SU-DHL-6 (cell line): ENCODE measurements around the gene RUNX1.

ENCODE experiments used
- H2AFZ ChIP-seq: fragments of 200-600 bp; sonication (generic); 2 replicates; pipeline ENCODE4 v1.6.1; 2014; ENCODE audit warnings: low read depth, mild to moderate bottlenecking, moderate library complexity, mixed read lengths, antibody characterized with exemption, low read length; ENCODE audit not compliant: severe bottlenecking
- H3F3A ChIP-seq: fragments of 200-600 bp; shearing (Covaris generic); 2 replicates; pipeline ENCODE4 v1.6.0; 2016; ENCODE audit warnings: antibody characterized with exemption, mild to moderate bottlenecking; ENCODE audit not compliant: insufficient read depth
- H3K27ac ChIP-seq: fragments of 200-600 bp; sonication (generic); 2 replicates; pipeline ENCODE4 v1.5.1; 2016; ENCODE audit warnings: low read depth, mild to moderate bottlenecking, low read length, moderate library complexity, mixed read lengths
- H3K27me3 ChIP-seq: fragments of 200-600 bp; sonication (generic), shearing (Covaris generic); 2 replicates; pipeline ENCODE4 v1.6.0; 2014; ENCODE audit warnings: mild to moderate bottlenecking, low read length
- H3K36me3 ChIP-seq: fragments of 200-600 bp; sonication (generic); 2 replicates; pipeline ENCODE4 v1.6.1; 2014; ENCODE audit warnings: mild to moderate bottlenecking, low read length, mixed read lengths
- H3K4me2 ChIP-seq: fragments of 300-600, 200-600 bp; shearing (Covaris generic), sonication (generic); 2 replicates; pipeline ENCODE4 v1.6.0; 2014; ENCODE audit warnings: low read length, low read depth, mild to moderate bottlenecking; ENCODE audit not compliant: poor library complexity, severe bottlenecking
- H3K4me3 ChIP-seq: fragments of 200-600 bp; sonication (generic); 2 replicates; pipeline ENCODE4 v1.5.1; 2014; ENCODE audit warnings: antibody characterized with exemption, low read length, mild to moderate bottlenecking, mixed read lengths; ENCODE audit not compliant: insufficient read depth, poor library complexity, severe bottlenecking
- H3K79me2 ChIP-seq: fragments of 200-600 bp; sonication (generic); 2 replicates; pipeline ENCODE4 v1.6.1; 2014; ENCODE audit warnings: mild to moderate bottlenecking, low read length, moderate library complexity; ENCODE audit not compliant: insufficient read depth
- H3K9ac ChIP-seq: fragments of 200-600 bp; sonication (generic); 2 replicates; pipeline ENCODE4 v1.7.0; 2014; ENCODE audit warnings: mild to moderate bottlenecking, low read length
- H3K9me2 ChIP-seq: fragments of 200-600 bp; sonication (generic); replicated peaks from 2 replicates; pipeline ENCODE4 v1.6.1; 2014; ENCODE audit warnings: low read length; ENCODE audit not compliant: insufficient read depth
- H3K9me3 ChIP-seq: fragments of 200-600 bp; sonication (generic); 2 replicates; pipeline ENCODE4 v1.6.1; 2014; ENCODE audit warnings: low read length, mixed read lengths; ENCODE audit not compliant: insufficient read depth
- H4K20me1 ChIP-seq: fragments of 200-600 bp; sonication (generic); 2 replicates; pipeline ENCODE4 v1.6.1; 2014; ENCODE audit warnings: low read depth, mild to moderate bottlenecking, antibody characterized with exemption, low read length, moderate library complexity, mixed read lengths
- EZH2phosphoT487 ChIP-seq: fragments of 200-600 bp; sonication (generic), shearing (Covaris generic); conservative IDR thresholded peaks from 2 replicates; pipeline ENCODE4 v1.6.1; 2018; ENCODE audit warnings: mild to moderate bottlenecking, antibody characterized with exemption, low read length, moderate library complexity, mixed read lengths
- TF ChIP-seq, protein P1 (sequence below): fragments of 200-600 bp; sonication (generic); IDR thresholded peaks from one replicate; pipeline ENCODE4 v1.5.1; 2017; ENCODE audit warnings: antibody characterized with exemption, mild to moderate bottlenecking, low read length, moderate library complexity; ENCODE audit not compliant: insufficient read depth, poor library complexity, severe bottlenecking

The RUNX1 gene

DNA sequence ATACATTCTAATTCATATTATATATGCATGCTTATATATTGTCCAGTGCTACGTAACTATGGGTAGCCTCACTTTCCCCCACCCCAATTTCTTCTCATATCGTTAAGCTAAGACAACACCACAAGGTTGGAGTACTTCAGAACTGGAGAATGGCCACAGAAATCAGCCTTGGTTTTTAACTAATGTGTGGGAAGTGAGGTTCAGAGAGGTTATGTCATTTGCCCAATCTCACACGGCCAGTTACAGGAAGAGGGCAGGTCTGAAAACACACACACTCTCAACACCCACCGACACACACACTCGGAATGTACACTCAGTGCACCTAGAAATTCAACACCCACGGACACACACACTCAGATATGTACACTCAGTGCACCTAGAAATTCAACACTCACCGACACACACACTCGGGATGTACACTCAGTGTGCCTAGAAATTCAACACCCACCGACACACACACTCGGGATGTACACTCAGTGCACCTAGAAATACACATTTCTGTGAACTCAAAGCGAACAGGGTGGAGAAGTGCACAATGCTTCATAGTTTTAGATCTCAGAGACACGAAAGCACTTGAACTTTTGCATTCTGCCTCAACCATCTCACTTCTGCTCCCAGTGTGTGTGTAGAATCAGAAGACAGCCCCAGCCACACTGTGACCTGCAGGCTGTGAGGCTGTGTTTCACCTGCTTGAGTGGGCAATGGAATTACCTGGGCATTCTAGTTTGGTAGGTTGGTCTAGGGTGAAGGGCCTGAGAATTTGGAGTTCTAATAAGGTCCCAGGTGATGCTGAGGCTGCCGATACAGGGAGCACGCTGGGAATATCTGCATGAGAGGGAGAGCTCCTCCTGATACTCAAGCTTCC is 209.9 kb downstream of the RUNX1 start:
- Histone ChIP-seq H3K27me3 (no peaks in the 10 kb centered on the region), H3K79me2 (no peaks in the 10 kb centered on the region), H4K20me1 (no peaks in the 10 kb centered on the region), H3F3A (no peaks in the 10 kb centered on the region), H3K4me2 (no peak overlapping the region), H3K9ac (no peak overlapping the region), H3K4me3 (no peak overlapping the region), H3K9me3 (no peaks in the 10 kb centered on the region), H3K27ac (no peak overlapping the region), H3K9me2 (no peaks in the 10 kb centered on the region), H3K36me3 (peaks cover 5% of the 10 kb centered on the region; the same call in 1 of the 2 replicates), H2AFZ (no peak overlapping the region)
- TF ChIP-seq, protein P1, sequence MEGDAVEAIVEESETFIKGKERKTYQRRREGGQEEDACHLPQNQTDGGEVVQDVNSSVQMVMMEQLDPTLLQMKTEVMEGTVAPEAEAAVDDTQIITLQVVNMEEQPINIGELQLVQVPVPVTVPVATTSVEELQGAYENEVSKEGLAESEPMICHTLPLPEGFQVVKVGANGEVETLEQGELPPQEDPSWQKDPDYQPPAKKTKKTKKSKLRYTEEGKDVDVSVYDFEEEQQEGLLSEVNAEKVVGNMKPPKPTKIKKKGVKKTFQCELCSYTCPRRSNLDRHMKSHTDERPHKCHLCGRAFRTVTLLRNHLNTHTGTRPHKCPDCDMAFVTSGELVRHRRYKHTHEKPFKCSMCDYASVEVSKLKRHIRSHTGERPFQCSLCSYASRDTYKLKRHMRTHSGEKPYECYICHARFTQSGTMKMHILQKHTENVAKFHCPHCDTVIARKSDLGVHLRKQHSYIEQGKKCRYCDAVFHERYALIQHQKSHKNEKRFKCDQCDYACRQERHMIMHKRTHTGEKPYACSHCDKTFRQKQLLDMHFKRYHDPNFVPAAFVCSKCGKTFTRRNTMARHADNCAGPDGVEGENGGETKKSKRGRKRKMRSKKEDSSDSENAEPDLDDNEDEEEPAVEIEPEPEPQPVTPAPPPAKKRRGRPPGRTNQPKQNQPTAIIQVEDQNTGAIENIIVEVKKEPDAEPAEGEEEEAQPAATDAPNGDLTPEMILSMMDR: no peak
- TF ChIP-seq EZH2phosphoT487: no peak

DNA sequence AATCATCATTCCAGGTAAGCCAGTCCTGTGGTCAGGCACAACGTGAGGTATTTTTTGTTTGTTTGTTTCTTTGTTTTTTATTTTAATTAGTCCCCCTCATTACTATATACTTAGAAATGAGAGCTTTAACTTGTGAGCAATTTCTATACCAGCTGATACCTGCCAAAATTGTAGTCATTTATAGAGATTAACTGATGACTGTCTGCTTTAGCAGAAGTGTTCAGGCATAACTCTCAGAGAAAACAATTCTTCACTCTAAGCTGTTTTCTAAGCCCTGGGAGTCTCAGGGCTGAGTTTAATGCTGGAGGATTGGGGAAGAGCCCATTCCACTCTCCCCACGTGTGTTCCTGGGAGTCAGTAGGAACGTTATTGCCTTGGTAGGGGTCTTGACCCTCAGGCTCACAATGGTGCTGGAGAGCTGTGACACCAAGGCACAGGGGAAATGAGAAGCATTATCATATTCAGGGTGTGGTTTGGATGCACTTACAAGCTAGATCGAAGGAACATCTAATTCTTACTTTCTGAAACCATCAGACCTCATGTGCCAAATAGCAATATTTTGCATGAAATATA is 212.1 kb downstream of the RUNX1 start:
- no peaks in the 10 kb centered on the region for H3K9me3 ChIP-seq
- no peaks in the 10 kb centered on the region for H3K27me3 ChIP-seq
- no peak overlapping the region for H3K27ac ChIP-seq
- H3K9me2 ChIP-seq: no peaks in the 10 kb centered on the region
- H4K20me1 ChIP-seq: no peaks in the 10 kb centered on the region
- TF ChIP-seq EZH2phosphoT487: no peak
- TF ChIP-seq, protein P1: no peak
- H3K4me3 ChIP-seq: no peak overlapping the region
- no peaks in the 10 kb centered on the region for H3F3A ChIP-seq
- H2AFZ ChIP-seq: no peak overlapping the region
- no peaks in the 10 kb centered on the region for H3K79me2 ChIP-seq
- no peak overlapping the region for H3K9ac ChIP-seq
- H3K36me3 ChIP-seq: peaks cover 19% of the 10 kb centered on the region; the same call in 1 of the 2 replicates
- H3K4me2 ChIP-seq: no peak overlapping the region

GRCh38 chr21:34836103-34836932 is 212.8 kb downstream of the RUNX1 start:
- H2AFZ ChIP-seq: no peak overlapping the region
- H4K20me1 ChIP-seq: no peaks in the 10 kb centered on the region
- no peak overlapping the region for H3K4me2 ChIP-seq
- no peak overlapping the region for H3K9ac ChIP-seq
- H3K9me2 ChIP-seq: no peaks in the 10 kb centered on the region
- TF ChIP-seq EZH2phosphoT487: no peak
- TF ChIP-seq, protein P1: no peak
- H3K27me3 ChIP-seq: no peaks in the 10 kb centered on the region
- H3K27ac ChIP-seq: no peak overlapping the region
- H3K9me3 ChIP-seq: no peaks in the 10 kb centered on the region
- no peaks in the 10 kb centered on the region for H3F3A ChIP-seq
- H3K4me3 ChIP-seq: no peak overlapping the region
- no peaks in the 10 kb centered on the region for H3K79me2 ChIP-seq
- H3K36me3 ChIP-seq: peaks cover 23% of the 10 kb centered on the region
